HG03045 (cell line): Measurements from ENCODE around the gene AFAP1L2.

Experiments
- ATAC-seq: cut with Tn5 transposase; IDR thresholded peaks from one replicate; pipeline ENCODE4 v1.9.1; 2021; ENCODE audit warnings: mild to moderate bottlenecking, moderate library complexity; ENCODE audit not compliant: unreplicated experiment

The AFAP1L2 gene

GRCh38 chr10:114246679-114247305 is 157.5 kb downstream of the AFAP1L2 start:
- no peak for ATAC-seq

- ATAC-seq, result no peak
These were observed 159.0 kb downstream of the AFAP1L2 start for GRCh38 chr10:114245121-114245791.
